Loucy (cell line): ENCODE results near the gene GADL1.

ENCODE experiments used
- H2AFZ ChIP-seq: fragments of 200-600 bp; sonication (generic); 2 replicates; pipeline ENCODE4 v1.6.0; 2016; ENCODE audit warnings: antibody characterized with exemption, mild to moderate bottlenecking, low read length, moderate library complexity
- H3F3A ChIP-seq: fragments of 200-600 bp; 2 replicates; pipeline ENCODE4 v1.6.0; 2016; ENCODE audit warnings: antibody characterized with exemption, low read depth, mild to moderate bottlenecking
- H3K27me3 ChIP-seq: fragments of 200-600 bp; sonication (generic); 2 replicates; pipeline ENCODE4 v1.6.1; 2014; ENCODE audit warnings: low read length, mild to moderate bottlenecking; ENCODE audit not compliant: insufficient read depth, poor library complexity, severe bottlenecking
- H3K36me3 ChIP-seq: fragments of 200-600 bp; sonication (generic); 2 replicates; pipeline ENCODE4 v1.6.1; 2016; ENCODE audit warnings: low read length; ENCODE audit not compliant: insufficient read depth
- H3K4me1 ChIP-seq: fragments of 200-600 bp; sonication (generic); 2 replicates; pipeline ENCODE4 v1.5.1; 2014; ENCODE audit warnings: low read length, mild to moderate bottlenecking; ENCODE audit not compliant: insufficient read depth, poor library complexity, severe bottlenecking
- H3K4me2 ChIP-seq: fragments of 200-600 bp; sonication (generic); 2 replicates; pipeline ENCODE4 v1.6.0; 2014; ENCODE audit warnings: antibody characterized with exemption, low read length, low read depth, mild to moderate bottlenecking; ENCODE audit not compliant: poor library complexity, severe bottlenecking
- H3K4me3 ChIP-seq: fragments of 200-600 bp; sonication (generic); 2 replicates; pipeline ENCODE4 v1.5.1; 2014; ENCODE audit warnings: low read length, mild to moderate bottlenecking, mixed read lengths; ENCODE audit not compliant: poor library complexity, severe bottlenecking
- H3K79me2 ChIP-seq: fragments of 200-600 bp; sonication (generic); 2 replicates; pipeline ENCODE4 v1.6.1; 2014; ENCODE audit warnings: low read length; ENCODE audit not compliant: insufficient read depth
- H3K9ac ChIP-seq: fragments of 200-600 bp; sonication (generic); 2 replicates; pipeline ENCODE4 v1.6.0; 2014; ENCODE audit warnings: mild to moderate bottlenecking, low read depth, low read length, moderate library complexity; ENCODE audit not compliant: poor library complexity, severe bottlenecking
- H3K9me2 ChIP-seq: fragments of 200-600 bp; sonication (generic); replicated peaks from 2 replicates; pipeline ENCODE4 v1.6.1; 2016; ENCODE audit warnings: low read depth, low read length, mixed read lengths
- H3K9me3 ChIP-seq: fragments of 200-600 bp; sonication (generic); 2 replicates; pipeline ENCODE4 v1.6.1; 2014; ENCODE audit warnings: mild to moderate bottlenecking, antibody characterized with exemption, low read length, low read depth; ENCODE audit not compliant: insufficient read depth
- H4K20me1 ChIP-seq: fragments of 200-600 bp; sonication (generic); 2 replicates; pipeline ENCODE4 v1.6.0; 2014; ENCODE audit warnings: antibody characterized with exemption, low read length, mild to moderate bottlenecking; ENCODE audit not compliant: insufficient read depth, poor library complexity, severe bottlenecking
- EZH2phosphoT487 ChIP-seq: fragments of 200-600 bp; IDR thresholded peaks from 2 replicates; pipeline ENCODE4 v1.6.1; 2018; ENCODE audit warnings: antibody characterized with exemption, mild to moderate bottlenecking, moderate library complexity, borderline replicate concordance
- TF ChIP-seq, protein P1 (sequence below): fragments of 200-600 bp; sonication (generic); conservative IDR thresholded peaks from 2 replicates; pipeline ENCODE4 v1.5.1; 2014; ENCODE audit warnings: mild to moderate bottlenecking, antibody characterized with exemption, low read length

GADL1 gene

DNA sequence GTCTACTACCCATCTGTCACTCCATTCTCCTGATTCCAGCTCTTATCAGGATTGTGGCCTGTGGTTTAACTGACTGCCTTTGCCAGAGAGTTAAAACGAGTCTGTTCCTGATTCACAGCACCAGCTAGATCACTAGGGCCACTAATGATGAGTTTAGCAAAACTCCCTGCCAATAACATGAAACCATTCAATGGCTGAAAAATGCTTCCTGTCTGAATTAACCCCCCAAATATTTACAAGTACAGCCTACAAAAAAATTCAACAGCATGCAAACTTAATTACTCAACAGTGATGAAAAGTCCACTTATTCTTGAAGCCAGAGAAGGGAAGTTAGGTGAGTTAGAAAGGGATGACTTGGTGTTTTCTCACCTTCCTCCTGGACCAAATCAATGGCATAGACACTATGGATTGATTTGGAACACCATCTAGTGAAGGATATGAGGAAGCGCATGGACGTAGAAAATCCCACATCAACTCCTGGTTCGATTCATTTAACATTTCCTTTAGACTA is 146.6 kb downstream of the GADL1 start:
- H3K36me3 ChIP-seq, result no peaks in the 10 kb centered on the region
- no peak overlapping the region for H3K9ac ChIP-seq
- H3K4me3 ChIP-seq, result no peak overlapping the region
- H3K4me1 ChIP-seq, result peaks cover 19% of the 10 kb centered on the region
- no peaks in the 10 kb centered on the region for H3F3A ChIP-seq
- H2AFZ ChIP-seq, result no peak overlapping the region
- H3K27me3 ChIP-seq, result no peaks in the 10 kb centered on the region
- H4K20me1 ChIP-seq, result no peaks in the 10 kb centered on the region
- H3K4me2 ChIP-seq, result no peak overlapping the region
- no peaks in the 10 kb centered on the region for H3K79me2 ChIP-seq
- H3K9me3 ChIP-seq, result no peaks in the 10 kb centered on the region
- no peaks in the 10 kb centered on the region for H3K9me2 ChIP-seq
- no peak for TF ChIP-seq EZH2phosphoT487
- TF ChIP-seq, protein P1, sequence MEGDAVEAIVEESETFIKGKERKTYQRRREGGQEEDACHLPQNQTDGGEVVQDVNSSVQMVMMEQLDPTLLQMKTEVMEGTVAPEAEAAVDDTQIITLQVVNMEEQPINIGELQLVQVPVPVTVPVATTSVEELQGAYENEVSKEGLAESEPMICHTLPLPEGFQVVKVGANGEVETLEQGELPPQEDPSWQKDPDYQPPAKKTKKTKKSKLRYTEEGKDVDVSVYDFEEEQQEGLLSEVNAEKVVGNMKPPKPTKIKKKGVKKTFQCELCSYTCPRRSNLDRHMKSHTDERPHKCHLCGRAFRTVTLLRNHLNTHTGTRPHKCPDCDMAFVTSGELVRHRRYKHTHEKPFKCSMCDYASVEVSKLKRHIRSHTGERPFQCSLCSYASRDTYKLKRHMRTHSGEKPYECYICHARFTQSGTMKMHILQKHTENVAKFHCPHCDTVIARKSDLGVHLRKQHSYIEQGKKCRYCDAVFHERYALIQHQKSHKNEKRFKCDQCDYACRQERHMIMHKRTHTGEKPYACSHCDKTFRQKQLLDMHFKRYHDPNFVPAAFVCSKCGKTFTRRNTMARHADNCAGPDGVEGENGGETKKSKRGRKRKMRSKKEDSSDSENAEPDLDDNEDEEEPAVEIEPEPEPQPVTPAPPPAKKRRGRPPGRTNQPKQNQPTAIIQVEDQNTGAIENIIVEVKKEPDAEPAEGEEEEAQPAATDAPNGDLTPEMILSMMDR, result peak; percentile 66

DNA sequence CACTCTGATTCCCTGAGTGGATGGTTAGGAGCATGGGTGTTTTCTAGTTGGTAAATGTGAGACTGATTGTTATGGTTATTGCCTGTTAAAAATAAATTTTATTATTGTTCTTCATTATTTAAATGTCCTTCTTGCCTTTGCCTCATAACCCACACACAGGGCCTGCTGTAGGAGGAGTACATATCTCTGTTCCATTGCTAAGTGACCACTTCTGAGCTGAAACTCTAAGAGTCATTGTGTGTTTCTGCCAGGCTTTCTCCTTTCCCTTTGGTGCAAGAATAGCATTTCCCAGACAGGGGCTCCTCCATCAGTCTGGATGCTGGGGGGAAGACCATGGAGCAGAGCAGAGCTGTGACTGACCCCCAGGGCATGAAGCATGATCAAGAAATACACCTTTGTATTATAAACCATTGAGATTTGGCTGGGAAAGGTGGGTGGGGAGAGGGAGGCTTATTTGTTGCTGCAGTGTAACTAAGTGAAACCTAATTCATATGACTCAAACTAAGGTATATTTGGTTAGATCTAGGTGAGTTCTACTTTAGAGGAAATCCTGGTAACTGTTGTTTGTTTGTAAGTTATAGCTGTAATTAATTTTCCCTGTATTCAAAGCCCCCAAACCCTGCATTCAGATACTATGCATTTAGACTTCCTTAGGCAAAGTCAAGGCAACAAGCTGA is 150.7 kb downstream of the GADL1 start:
- no peaks in the 10 kb centered on the region for H4K20me1 ChIP-seq
- no peaks in the 10 kb centered on the region for H3K9me3 ChIP-seq
- no peak overlapping the region for H3K4me3 ChIP-seq
- no peaks in the 10 kb centered on the region for H3F3A ChIP-seq
- H3K9ac ChIP-seq, result no peak overlapping the region
- H3K27me3 ChIP-seq, result no peaks in the 10 kb centered on the region
- no peaks in the 10 kb centered on the region for H3K9me2 ChIP-seq
- H3K79me2 ChIP-seq, result no peaks in the 10 kb centered on the region
- TF ChIP-seq, protein P1, result no peak
- no peak for TF ChIP-seq EZH2phosphoT487
- H3K4me2 ChIP-seq, result peak overlapping the region; percentile 19
- no peaks in the 10 kb centered on the region for H3K36me3 ChIP-seq
- H3K4me1 ChIP-seq, result peaks cover 21% of the 10 kb centered on the region
- H2AFZ ChIP-seq, result no peak overlapping the region

DNA sequence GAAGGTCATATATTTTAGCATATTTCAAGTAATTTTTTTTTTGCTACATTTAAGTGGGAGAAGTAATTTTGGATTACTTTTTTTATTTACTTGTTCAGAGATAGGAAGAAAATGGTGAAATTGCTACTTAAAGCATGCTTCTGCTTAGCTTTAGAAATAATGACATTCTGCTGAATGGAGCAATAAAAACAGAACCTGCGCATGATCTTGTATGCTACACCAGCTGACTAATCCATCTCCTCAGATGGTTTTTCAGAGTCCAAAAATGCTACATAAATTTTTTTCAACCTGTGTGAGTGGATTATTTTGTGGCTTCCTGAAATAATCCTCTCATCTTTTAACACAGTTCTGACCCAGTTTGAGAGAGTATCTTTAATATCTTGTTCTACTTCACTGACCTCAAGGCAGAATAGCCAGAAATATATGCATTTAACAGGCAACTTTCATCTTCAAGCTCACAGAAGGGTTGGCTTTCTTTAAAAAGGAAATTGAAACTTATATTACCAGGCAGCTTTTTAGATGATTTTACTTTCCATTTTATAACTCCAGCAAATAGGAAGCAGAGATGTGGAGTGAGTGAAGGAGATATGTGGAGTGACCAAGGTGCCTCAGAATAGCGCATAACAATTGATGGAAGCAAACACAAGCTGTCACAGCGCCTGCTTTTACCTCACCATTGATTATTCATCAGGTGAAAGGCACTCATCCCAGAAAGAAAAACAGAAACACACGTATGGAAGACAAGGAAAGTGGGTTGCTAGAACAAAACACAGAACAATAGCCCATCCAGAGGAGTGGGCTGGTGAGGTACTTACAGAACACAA is 151.5 kb downstream of the GADL1 start:
- Histone ChIP-seq H3K9ac (no peak overlapping the region), H3K36me3 (no peaks in the 10 kb centered on the region), H2AFZ (no peak overlapping the region), H4K20me1 (no peaks in the 10 kb centered on the region), H3K4me3 (no peak overlapping the region), H3K4me1 (peaks cover 21% of the 10 kb centered on the region), H3K27me3 (no peaks in the 10 kb centered on the region), H3K9me2 (no peaks in the 10 kb centered on the region), H3K79me2 (no peaks in the 10 kb centered on the region), H3K4me2 (peak overlapping the region; percentile 19), H3K9me3 (no peaks in the 10 kb centered on the region), H3F3A (no peaks in the 10 kb centered on the region)
- no peak for TF ChIP-seq EZH2phosphoT487
- TF ChIP-seq, protein P1, result no peak
